ENCODE measurements around the gene NAA16. TPM values are rescaled to one million over a fixed set of nuclear protein-coding genes. Genes with fewer than 3 reads are reported as not detected.
A peak's percentile ranks its signal among the peaks of the same experiment; 100 is the strongest.

Gene NAA16
- total RNA-seq, 6 experiments from 2014 or later = 8.9 to 13.6 (median 10.2) TPM

DNA sequence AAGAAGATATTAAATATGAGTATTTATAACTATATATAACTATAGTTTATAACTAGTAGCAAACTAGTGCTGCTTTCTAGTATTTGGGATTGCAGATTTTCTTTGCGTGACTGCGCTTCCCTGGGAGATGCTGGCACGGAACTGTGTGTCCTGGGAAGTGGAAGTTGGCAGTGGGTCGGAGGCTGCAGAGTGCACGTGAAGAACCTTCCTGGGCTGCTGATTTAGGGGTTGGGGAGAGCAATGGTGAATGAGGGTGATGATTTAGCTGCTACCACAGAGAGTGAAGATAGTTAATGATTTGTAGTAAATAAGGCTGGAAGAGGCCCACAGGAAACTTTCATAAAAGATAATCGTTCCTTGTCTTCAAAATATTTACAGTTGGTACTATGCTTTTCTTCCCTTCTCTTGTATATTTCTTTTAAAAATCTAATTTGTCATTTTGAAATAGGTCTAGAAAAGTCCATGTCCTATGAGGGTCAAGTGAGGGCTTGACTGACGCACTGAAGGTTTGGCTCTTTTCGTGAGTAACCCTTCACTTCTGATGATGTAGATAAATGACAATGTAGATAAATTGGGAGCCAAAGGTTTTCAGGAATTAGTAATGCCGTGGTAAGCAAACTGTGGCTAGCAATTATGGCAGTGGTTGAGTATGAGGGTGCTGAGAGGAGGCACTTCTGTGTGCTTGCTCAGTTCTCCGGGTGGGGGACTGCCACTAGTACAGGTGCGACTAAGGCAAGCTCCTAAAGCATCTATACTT is 3.0 kb upstream of the NAA16 start:
- no peaks in the 10 kb centered on the region for H3K9me3 Mint-ChIP-seq
- H3K27me3 Mint-ChIP-seq (ENCODE audit: insufficient read depth) = no peaks in the 10 kb centered on the region
- DNase-seq = no peak
- no peaks in the 10 kb centered on the region for H3K36me3 Mint-ChIP-seq (ENCODE audit: low read depth)
- TF ChIP-seq, protein P1, sequence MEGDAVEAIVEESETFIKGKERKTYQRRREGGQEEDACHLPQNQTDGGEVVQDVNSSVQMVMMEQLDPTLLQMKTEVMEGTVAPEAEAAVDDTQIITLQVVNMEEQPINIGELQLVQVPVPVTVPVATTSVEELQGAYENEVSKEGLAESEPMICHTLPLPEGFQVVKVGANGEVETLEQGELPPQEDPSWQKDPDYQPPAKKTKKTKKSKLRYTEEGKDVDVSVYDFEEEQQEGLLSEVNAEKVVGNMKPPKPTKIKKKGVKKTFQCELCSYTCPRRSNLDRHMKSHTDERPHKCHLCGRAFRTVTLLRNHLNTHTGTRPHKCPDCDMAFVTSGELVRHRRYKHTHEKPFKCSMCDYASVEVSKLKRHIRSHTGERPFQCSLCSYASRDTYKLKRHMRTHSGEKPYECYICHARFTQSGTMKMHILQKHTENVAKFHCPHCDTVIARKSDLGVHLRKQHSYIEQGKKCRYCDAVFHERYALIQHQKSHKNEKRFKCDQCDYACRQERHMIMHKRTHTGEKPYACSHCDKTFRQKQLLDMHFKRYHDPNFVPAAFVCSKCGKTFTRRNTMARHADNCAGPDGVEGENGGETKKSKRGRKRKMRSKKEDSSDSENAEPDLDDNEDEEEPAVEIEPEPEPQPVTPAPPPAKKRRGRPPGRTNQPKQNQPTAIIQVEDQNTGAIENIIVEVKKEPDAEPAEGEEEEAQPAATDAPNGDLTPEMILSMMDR (IDR thresholded peaks at IDR 0.05) = no peak
- no peak overlapping the region for H3K4me3 Mint-ChIP-seq
- H3K27ac Mint-ChIP-seq = no peak overlapping the region
- H3K4me1 Mint-ChIP-seq (ENCODE audit: low read depth) = peaks cover 20% of the 10 kb centered on the region; the same call in 1 of the 2 replicates

DNA sequence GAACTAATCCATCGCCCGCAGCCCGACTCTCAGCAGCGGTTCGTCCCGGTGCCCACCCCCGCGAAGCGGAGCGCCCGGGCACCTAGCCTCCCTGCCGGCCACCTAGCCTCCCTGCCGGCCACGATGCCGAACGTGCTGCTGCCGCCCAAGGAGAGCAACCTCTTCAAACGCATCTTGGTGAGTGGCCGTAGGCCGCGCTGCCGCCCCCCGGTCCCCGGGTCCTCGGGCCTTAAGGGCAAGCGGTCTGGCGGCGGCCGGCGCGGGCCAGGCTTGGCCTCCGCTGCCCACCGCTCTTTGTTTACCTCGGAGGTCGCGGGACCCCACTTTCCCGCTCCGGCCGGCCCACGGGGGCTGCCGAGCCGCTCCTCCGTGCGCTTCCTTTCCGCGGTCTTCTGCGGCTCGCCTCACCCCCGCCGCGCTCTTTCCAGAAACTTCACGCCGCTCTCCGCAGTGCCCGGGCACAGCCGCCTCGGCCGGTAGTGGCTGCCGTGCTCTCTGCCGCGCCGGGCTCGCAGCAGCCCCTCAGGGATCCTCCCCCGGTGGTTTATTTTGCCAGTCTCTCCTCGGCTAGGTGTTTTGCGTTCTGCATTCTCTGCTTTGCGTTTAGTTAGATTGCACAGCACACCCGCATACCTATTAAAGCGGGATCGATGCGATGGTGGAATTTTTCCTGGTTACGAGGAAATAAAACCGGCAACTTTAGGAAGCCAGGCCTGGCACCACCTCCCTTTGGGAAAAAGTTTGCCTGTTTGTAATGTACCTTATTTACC is 524 bp downstream of the NAA16 start:
- H3K4me3 Mint-ChIP-seq = peak overlapping the region; percentile 98
- H3K9me3 Mint-ChIP-seq = no peaks in the 10 kb centered on the region
- no peaks in the 10 kb centered on the region for H3K36me3 Mint-ChIP-seq (ENCODE audit: low read depth)
- H3K4me1 Mint-ChIP-seq (ENCODE audit: low read depth) = peaks cover 45% of the 10 kb centered on the region
- peak overlapping the region; percentile 87 for H3K27ac Mint-ChIP-seq
- H3K27me3 Mint-ChIP-seq (ENCODE audit: insufficient read depth) = no peaks in the 10 kb centered on the region
- TF ChIP-seq, protein P1 (IDR thresholded peaks at IDR 0.05) = peak; percentile 26; the same call in 1 of the 2 replicates
- DNase-seq = no peak

DNA sequence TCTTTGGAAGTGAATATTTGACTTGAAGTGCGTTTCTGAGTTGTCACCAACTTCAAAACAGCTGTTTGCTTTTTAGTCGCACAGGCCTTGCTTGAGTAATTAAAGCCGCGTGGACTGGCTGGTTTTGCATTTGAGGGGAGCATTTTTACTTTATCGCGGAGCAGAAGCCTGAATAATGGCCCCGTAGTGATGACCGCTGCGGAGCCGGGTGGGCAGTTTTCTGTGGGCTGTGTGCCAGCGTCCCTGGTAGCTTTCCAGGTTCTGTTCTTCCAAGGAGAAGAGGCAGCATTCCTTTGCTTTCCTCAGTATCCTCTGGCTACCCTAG is 1.1 kb downstream of the NAA16 start:
- no peaks in the 10 kb centered on the region for H3K9me3 Mint-ChIP-seq
- peak; percentile 23 for DNase-seq
- no peaks in the 10 kb centered on the region for H3K36me3 Mint-ChIP-seq (ENCODE audit: low read depth)

DNA sequence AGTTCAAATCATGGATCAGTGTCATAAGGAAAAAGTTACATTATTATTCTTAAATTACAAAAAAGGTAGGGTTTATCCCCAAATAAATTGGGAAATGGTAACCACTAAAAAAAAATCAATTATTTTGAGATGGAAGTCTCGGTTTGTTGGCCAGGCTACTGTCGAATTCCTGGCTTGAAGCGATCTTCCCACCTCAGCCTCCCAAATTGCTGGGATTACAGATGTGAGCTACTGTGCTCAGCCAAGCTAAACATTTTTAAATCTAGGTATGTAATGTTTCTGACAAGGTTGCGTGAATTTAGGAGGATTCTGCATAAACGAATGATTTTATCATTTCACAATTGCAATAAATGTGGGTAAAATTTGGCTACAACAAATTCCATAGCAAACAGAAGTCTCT is 2.0 kb downstream of the NAA16 start:
- Mint-ChIP-seq H3K27me3 (ENCODE audit: insufficient read depth) (no peaks in the 10 kb centered on the region), H3K27ac (peak overlapping the region; percentile 87; the same call in 1 of the 2 replicates), H3K36me3 (ENCODE audit: low read depth) (no peaks in the 10 kb centered on the region), H3K4me1 (ENCODE audit: low read depth) (peaks cover 40% of the 10 kb centered on the region), H3K4me3 (peak overlapping the region; percentile 98), H3K9me3 (no peaks in the 10 kb centered on the region)
- TF ChIP-seq, protein P1 (IDR thresholded peaks at IDR 0.05) = no peak
- DNase-seq = no peak

More for the DNA sequence above, 1.1 kb downstream of the NAA16 start:
- Mint-ChIP-seq H3K4me3 (peak overlapping the region; percentile 98), H3K27me3 (ENCODE audit: insufficient read depth) (no peaks in the 10 kb centered on the region), H3K27ac (peak overlapping the region; percentile 87), H3K4me1 (ENCODE audit: low read depth) (peaks cover 40% of the 10 kb centered on the region)
- TF ChIP-seq, protein P1 (IDR thresholded peaks at IDR 0.05) = no peak

DNA sequence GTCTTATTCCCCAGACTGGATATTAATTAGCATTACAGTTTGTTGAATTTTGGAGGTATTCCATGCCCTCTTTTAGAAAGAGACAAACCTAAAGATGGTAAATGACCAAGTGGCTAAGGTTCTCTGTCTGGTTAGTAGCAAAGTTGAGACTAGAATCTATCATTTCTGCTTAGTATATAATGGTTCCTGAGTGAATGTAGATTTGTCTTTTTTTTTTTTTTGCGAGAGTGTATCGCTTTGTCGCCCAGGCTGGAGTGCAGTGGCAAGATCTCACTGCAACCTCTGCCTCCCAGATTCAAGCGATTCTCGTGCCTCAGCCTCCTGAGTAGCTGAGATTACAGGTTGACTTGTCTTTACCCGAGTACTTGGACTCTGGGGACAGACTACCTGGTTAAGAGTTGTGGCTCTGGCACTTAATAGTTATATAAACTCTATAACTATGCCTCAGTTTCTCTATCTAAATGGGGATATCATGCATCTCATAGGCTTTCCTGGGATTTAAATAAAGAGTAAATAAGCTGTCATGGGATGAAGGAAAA is 2.7 kb downstream of the NAA16 start:
- DNase-seq = no peak
- Mint-ChIP-seq H3K36me3 (ENCODE audit: low read depth) (no peaks in the 10 kb centered on the region), H3K27ac (no peak overlapping the region), H3K9me3 (no peaks in the 10 kb centered on the region), H3K4me3 (peak overlapping the region; percentile 98), H3K4me1 (ENCODE audit: low read depth) (peaks cover 40% of the 10 kb centered on the region), H3K27me3 (ENCODE audit: insufficient read depth) (no peaks in the 10 kb centered on the region)
- TF ChIP-seq, protein P1 (IDR thresholded peaks at IDR 0.05) = no peak

Measured in HFFc6 (cell line).